ENCODE measurements around the gene RELN.

RELN gene

GRCh38 chr7:103712991-103713778 is 276.3 kb downstream of the RELN start:
- no peak for DNase-seq

- DNase-seq: no peak
These were observed 278.0 kb downstream of the RELN start for GRCh38 chr7:103711413-103711812.

- no peak for DNase-seq
These were observed 279.2 kb downstream of the RELN start for GRCh38 chr7:103710247-103710646.

GRCh38 chr7:103706805-103707204 is 282.7 kb downstream of the RELN start:
- no peak for DNase-seq

DNA sequence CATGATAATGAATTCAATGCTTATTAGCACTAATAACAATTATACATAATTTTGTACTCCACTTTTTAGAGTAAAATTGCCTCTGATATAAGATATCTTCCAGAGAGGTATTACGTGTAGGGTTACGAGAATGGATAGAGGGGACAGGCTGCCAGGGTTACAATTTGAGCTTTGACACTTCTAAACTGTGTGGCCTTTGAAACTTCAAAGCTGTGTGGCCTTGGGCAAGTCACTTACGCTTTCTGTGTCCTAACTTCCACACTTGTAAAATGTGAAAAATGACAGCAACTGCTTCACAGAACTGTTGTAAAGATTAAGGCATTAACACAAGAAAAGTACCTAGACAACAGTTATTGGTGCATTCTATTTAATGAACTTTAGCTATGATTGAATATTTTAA is 283.9 kb downstream of the RELN start:
- no peak for DNase-seq

GRCh38 chr7:103704701-103705100 is 284.8 kb downstream of the RELN start:
- no peak for DNase-seq

DNA sequence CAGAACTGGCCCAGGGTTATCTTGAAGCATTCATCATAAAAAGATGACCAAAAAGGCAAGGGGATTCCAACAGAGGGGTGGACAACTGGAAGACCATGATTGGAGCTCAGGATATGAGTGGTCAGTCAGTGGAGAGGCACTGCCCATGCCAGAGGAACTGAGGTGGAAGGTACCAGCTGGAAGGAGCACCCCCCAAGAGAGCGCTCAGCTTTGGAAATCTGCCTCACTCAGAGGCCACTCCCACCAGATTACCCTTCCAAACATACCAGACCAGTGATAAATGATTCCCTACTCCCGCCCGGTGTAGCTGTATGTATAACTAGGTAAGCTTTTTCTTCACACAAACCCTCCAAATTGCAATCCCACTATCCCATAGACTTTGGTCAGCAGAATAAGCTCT is 286.5 kb downstream of the RELN start:
- DNase-seq: no peak

- no peak for DNase-seq
These were observed 287.0 kb downstream of the RELN start for GRCh38 chr7:103702454-103702853.

DNA sequence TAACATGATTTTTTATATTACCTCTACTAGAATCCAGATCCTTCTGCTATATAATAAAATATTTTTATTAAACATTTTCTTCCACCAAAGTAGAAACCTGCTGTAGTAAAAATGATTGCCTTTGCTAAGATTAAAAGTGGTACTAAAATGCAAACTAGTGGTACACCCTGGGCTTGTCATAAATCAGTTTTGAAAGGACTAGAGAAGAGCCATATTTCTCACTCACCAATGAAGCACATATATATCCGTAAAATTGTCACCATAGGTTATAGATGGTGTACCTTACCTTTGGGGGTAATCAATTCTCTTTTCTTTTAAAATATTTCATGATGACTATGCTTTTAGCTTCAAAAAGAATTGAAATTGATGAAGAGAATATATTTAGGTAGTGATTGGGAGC is 290.4 kb downstream of the RELN start:
- no peak for DNase-seq

DNA sequence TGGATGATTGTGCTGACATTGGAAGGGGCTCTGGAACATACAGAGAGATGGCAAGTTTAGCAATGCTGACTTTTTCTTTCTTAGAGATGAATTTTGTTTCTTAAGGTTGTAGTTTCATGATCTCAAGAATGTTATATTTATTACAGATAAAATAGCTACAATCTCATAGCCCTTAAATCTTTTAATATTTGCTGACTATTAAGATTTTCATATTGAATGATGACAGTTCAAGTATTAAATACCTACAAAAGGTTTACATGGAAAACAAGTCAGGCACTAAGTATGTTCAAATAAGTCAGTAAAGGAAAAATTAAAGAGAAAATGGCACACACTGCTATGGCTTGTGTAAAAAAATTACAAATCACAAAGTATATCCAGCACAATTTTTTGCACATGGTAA is 291.4 kb downstream of the RELN start:
- no peak for DNase-seq

- no peak for DNase-seq
These were observed 293.9 kb downstream of the RELN start for GRCh38 chr7:103695521-103695920.

- no peak for DNase-seq
These were observed 295.2 kb downstream of the RELN start for GRCh38 chr7:103694304-103694703.

DNA sequence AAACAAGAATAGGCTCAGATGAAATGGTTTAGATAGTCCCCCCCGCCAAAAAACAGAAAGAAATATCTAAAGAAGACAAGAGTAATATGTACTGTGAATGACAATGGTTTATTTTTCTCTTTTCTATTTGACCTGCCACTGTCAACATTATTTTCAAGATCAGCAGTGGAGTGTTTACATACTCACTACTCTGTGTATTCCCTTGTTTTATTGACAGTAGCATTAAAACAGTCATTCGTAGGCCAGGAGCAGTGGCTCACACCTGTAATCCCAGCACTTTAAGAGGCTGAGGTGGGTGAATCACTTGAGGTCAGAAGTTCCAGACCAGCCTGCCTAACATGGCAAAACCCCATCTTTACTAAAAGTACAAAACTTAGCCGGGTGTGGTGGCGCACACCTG is 298.2 kb downstream of the RELN start:
- no peak for DNase-seq

GRCh38 chr7:103690242-103690974 is 299.1 kb downstream of the RELN start:
- DNase-seq: no peak

DNA sequence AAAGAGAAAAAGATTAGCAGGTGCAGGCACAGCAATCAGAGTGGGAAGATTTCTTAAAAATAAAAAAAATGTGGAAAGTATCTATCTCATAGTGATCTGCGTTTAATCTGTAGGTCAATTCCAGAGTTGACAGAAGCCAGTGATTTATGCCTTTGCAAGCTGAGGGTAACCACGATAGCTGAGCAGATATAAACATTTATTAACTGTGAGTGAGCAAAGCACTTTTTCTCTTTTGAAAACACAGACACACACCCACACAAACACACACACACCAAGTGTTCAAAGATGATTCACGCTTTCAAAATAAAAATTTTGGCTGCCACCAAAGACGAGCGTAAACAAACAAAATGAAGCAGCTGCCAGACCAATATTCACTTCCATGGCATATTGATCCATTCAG is 300.2 kb downstream of the RELN start:
- no peak for DNase-seq

DNA sequence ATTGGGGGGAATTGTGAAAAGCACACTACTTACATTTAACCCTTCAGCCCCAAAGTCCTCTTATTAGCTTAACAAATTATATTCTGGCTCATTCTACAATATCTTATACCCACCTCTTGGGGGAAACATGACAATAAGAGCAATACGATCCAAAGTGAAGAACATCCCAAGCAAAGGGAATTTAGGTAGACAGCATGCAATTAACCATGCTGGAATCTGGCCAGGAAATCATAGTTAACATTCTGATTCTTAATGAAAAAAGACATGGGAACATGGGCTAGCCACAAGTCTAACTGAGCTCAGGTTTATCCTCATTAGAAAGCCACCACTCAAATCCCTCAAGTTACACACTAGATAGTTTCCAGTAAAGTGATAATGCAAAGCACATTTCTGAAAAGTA is 301.5 kb downstream of the RELN start:
- DNase-seq: no peak

DNA sequence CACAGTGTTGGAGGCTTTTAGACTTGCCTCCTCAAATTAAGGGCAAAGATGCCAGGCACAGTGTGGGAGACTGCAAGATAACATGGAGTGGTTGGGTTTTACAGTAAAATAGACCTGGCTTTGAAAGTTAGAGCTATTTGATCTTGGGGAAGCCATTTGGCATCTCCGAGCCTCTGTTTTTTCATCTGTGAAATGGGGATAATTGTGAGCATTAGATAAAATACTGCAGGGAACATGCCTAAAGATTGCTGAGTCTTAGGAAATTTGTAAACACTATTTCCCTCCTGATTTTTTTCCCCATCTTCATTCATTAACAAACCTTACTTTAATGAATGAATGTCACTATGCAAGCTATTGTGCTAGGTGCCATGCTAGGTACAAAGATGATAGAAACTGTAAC is 302.2 kb downstream of the RELN start:
- no peak for DNase-seq

DNA sequence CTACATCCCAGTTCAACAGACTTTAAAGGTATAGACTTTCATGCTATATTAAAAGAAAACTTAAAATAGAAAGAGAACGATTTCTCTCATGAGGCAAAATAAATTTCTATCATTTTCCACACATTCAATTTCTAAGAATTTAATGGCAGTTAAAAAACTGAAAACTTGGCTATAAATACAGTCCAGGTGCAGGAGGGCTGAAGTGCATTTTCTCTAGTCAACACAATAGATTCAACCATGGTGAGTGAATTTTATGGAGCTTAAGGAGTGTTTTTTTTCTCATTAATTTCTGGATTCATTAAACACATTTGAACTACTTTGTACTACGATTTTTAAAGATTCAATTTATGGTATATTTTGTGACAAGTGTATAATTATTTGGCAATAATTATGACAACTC is 302.7 kb downstream of the RELN start:
- DNase-seq: no peak

DNA sequence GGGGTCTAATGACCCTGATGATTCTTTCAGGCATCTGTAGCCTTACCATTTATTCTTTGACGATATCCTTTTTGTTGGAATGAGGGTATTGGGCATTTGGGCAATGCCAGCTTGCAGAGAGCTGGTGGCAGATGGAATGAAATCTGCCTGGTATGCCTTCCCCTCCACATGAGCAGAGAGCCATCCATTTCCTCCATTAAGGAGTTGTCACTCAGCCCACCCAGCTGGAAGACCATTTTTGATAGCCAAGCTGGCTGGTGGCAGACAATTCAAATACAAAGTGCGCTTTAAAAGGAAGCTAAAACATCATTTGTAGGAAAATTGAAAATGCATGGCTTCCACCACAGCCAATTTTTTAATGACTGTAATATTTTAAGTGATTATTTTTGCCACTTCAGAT is 303.4 kb downstream of the RELN start:
- no peak for DNase-seq

- DNase-seq: no peak
These were observed 303.8 kb downstream of the RELN start for GRCh38 chr7:103685646-103686045.

DNA sequence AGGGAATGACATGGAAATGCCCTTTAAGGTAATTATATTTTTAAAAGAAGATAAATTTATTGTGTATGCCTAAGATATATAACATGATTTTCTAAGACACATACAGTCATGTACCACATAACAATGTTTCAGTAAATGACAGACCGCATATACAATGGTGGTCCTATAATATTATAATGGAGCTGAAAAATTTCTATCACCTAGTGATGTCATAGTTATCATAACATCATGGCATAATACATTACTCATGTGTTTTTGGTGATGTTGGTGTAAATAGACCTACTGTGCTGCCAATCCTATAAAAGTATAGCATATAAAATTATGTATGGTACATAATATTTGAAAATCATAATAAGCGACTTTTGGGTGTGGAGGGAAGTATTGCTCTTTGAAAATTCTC is 306.1 kb downstream of the RELN start:
- no peak for DNase-seq

DNA sequence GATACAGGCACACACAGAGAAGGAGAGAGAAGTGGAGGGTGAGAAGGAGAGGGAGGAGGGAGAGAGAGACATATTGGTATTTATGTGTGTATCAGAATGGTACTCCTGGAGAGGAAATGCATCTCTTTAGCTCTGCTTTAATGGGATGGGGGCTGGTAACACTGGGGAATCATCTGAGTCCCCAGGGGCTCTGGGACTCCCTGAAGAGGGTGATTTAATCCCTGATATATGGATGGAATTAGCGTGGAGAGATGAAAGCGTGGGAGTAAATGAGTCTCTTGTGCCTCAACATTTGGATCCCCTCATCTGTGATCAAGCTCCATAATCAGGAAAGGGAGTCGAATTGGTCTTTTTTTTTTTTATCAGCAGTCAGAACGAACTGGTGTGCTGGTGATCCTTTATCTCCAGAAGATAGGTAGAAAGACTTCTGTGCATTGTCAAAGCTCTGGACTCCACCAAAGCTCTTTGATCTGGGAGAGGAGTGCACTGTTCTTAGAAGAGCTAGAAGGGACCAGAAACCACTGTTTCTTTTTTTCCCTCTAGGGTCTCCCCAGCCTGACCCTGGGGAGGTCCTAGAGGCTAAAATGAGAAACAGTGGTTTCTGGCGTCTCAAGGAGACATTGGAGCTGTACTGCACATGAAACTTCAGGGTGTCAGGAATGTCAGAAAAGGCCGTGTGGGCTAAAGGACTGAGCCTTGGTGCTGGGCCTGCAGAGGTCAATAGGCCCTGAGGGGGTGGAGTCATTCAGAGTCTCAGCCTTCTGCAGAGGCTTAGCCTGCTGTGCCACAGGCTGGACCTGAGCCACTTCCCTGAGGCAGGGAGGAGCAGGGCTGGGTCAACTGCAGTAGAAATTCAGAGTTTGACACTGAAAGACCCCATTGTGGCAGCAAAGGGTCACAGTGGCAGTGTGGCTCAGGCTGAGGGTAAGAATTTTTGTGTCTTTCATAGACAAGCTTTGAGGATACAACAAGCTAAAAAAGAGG is 309.0 kb downstream of the RELN start:
- DNase-seq: no peak

All from suppressor macrophage (primary cell).